Esophagus squamous epithelium (tissue), 4 donors: ENCODE results near the gene ITPKB.

Experiments used
- POLR2A ChIP-seq, 4 donors: fragments of 450-650 bp; IDR thresholded peaks; one replicate each; pipeline ENCODE4 v1.6.1; 2017; ENCODE audit warnings: antibody characterized with exemption in 4 of 4, mild to moderate bottlenecking in 4 of 4, moderate library complexity in 3 of 4
- TF ChIP-seq, protein P1 (sequence below), 6 experiments: fragments of 450-650 bp in 4 of 6; fragments of 200-600 bp in 2 of 6; sonication (generic) in 2 of 6; IDR thresholded peaks; one replicate each; pipeline ENCODE4 v1.5.1; 2016 to 2019; ENCODE audit warnings: antibody characterized with exemption in 6 of 6, mild to moderate bottlenecking in 4 of 6, moderate library complexity in 4 of 6

DNA sequence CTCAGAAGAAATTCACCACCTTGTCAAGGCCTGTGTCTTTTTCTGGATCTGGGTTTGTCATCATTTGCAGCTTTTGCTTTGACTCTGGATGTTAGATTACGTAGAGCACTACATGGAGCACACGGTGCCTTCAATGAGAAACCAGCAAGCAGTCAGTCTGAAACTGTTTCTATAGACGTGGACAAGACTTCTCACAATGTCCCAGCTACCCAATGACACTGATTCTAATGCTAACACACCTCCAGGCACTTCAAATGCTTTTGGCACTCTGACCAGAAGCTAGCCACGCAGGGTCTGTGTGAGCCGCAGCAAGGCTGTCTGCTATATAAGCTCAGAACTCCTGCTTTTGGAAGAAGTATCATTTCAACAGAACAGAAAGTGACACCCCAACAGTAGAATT is 38.2 kb downstream of the ITPKB start:
- TF ChIP-seq, protein P1, sequence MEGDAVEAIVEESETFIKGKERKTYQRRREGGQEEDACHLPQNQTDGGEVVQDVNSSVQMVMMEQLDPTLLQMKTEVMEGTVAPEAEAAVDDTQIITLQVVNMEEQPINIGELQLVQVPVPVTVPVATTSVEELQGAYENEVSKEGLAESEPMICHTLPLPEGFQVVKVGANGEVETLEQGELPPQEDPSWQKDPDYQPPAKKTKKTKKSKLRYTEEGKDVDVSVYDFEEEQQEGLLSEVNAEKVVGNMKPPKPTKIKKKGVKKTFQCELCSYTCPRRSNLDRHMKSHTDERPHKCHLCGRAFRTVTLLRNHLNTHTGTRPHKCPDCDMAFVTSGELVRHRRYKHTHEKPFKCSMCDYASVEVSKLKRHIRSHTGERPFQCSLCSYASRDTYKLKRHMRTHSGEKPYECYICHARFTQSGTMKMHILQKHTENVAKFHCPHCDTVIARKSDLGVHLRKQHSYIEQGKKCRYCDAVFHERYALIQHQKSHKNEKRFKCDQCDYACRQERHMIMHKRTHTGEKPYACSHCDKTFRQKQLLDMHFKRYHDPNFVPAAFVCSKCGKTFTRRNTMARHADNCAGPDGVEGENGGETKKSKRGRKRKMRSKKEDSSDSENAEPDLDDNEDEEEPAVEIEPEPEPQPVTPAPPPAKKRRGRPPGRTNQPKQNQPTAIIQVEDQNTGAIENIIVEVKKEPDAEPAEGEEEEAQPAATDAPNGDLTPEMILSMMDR (IDR thresholded peaks at IDR 0.05), result no peak
- TF ChIP-seq POLR2A (IDR thresholded peaks at IDR 0.05), result no peak
